GM12891 (cell line): Measurements from ENCODE around the gene ATP2C1.

Experiments used
- POLR2A ChIP-seq: IDR thresholded peaks from 2 replicates; pipeline ENCODE4 v1.6.1; 2011; ENCODE audit warnings: low read depth, low read length, control low read depth
- POLR2AphosphoS5 ChIP-seq: IDR thresholded peaks from 2 replicates; pipeline ENCODE4 v1.6.1; 2011; ENCODE audit warnings: low read depth, low read length, control low read depth
- POU2F2 ChIP-seq: IDR thresholded peaks from 2 replicates; pipeline ENCODE4 v1.6.1; 2011; ENCODE audit warnings: low read depth, mild to moderate bottlenecking, control low read depth, low read length, moderate library complexity
- TAF1 ChIP-seq: IDR thresholded peaks from 2 replicates; pipeline ENCODE4 v1.6.1; 2011; ENCODE audit warnings: low read depth, low read length, control low read depth

GRCh38 chr3:130948001-130948773 is 54.3 kb downstream of the ATP2C1 start:
- no peak for TF ChIP-seq POLR2AphosphoS5
- no peak for TF ChIP-seq TAF1
- no peak for TF ChIP-seq POLR2A
- TF ChIP-seq POU2F2 = no peak
